HCT116 (cell line): ENCODE data around the gene MBNL2.

Experiments used
- CEBPB ChIP-seq: IDR thresholded peaks from 2 replicates; pipeline ENCODE4 v1.6.1; 2012; ENCODE audit warnings: low read depth
- RAD21 ChIP-seq: IDR thresholded peaks from 2 replicates; pipeline ENCODE4 v1.6.1; 2012; ENCODE audit warnings: low read depth, mild to moderate bottlenecking
- SIN3A ChIP-seq: IDR thresholded peaks from 2 replicates; pipeline ENCODE4 v1.6.1; 2012; ENCODE audit warnings: low read depth
- YY1 ChIP-seq: IDR thresholded peaks from 2 replicates; pipeline ENCODE4 v1.6.1; 2011; ENCODE audit warnings: low read length, low read depth, moderate library complexity, mild to moderate bottlenecking; ENCODE audit not compliant: insufficient replicate concordance; ENCODE audit errors: extremely low read depth
- ZNF274 ChIP-seq: fragments of 200-500 bp; sonication (Bioruptor generic); IDR thresholded peaks from 2 replicates; pipeline ENCODE4 v1.6.1; 2014; ENCODE audit warnings: mild to moderate bottlenecking, low read depth, low read length, inconsistent platforms
- TF ChIP-seq, protein P1 (sequence below), 3 experiments: fragments of 200-600 bp in 1 of 3; sonication (generic) in 1 of 3; IDR thresholded peaks in 2 of 3; conservative IDR thresholded peaks in 1 of 3; 2 replicates each; pipeline ENCODE4 v1.5.1; 2012 to 2017; ENCODE audit warnings: low read depth in 2 of 3, low read length in 2 of 3, antibody characterized with exemption in 1 of 3, borderline replicate concordance in 1 of 3, control low read depth in 1 of 3, mild to moderate bottlenecking in 1 of 3, mixed read lengths in 1 of 3, mixed run types in 1 of 3, moderate library complexity in 1 of 3; ENCODE audit not compliant: insufficient read depth in 1 of 3
- TF ChIP-seq, protein P2 (sequence below): IDR thresholded peaks from 2 replicates; pipeline ENCODE4 v1.6.1; 2012
- TF ChIP-seq, protein P3 (sequence below): IDR thresholded peaks from 2 replicates; pipeline ENCODE4 v1.6.1; 2011; ENCODE audit warnings: mild to moderate bottlenecking, low read length, moderate library complexity; ENCODE audit not compliant: insufficient replicate concordance; ENCODE audit errors: extremely low read depth

DNA sequence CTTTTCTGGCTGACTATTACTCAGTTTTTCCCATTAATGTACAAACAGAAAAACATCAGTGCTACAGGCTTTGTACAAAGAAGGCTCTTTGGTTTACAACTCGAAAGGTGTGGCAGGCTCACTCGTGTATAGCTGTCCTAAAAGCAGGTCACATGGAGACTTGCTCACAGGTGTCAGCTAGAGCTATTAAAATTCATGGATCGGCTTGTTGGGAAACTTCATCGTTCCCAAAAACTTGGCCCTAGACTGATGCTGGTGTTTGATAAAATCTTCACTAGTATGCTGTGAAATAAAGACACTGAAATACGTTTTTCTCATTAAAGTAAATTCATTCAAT lies 64.9 kb downstream of the MBNL2 start:
- TF ChIP-seq ZNF274 (no peak), SIN3A (no peak), RAD21 (no peak), CEBPB (no peak), YY1 (no peak)
- TF ChIP-seq, protein P1, sequence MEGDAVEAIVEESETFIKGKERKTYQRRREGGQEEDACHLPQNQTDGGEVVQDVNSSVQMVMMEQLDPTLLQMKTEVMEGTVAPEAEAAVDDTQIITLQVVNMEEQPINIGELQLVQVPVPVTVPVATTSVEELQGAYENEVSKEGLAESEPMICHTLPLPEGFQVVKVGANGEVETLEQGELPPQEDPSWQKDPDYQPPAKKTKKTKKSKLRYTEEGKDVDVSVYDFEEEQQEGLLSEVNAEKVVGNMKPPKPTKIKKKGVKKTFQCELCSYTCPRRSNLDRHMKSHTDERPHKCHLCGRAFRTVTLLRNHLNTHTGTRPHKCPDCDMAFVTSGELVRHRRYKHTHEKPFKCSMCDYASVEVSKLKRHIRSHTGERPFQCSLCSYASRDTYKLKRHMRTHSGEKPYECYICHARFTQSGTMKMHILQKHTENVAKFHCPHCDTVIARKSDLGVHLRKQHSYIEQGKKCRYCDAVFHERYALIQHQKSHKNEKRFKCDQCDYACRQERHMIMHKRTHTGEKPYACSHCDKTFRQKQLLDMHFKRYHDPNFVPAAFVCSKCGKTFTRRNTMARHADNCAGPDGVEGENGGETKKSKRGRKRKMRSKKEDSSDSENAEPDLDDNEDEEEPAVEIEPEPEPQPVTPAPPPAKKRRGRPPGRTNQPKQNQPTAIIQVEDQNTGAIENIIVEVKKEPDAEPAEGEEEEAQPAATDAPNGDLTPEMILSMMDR (IDR thresholded peaks at IDR 0.05 in 2 of 3, conservative IDR thresholded peaks at IDR 0.05 in 1 of 3; ENCODE audit: borderline replicate concordance in 1 of 3, insufficient read depth in 1 of 3, low read depth in 2 of 3, low read length in 2 of 3), result no peak
- TF ChIP-seq, protein P2, sequence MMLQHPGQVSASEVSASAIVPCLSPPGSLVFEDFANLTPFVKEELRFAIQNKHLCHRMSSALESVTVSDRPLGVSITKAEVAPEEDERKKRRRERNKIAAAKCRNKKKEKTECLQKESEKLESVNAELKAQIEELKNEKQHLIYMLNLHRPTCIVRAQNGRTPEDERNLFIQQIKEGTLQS, result no peak
- TF ChIP-seq, protein P3, sequence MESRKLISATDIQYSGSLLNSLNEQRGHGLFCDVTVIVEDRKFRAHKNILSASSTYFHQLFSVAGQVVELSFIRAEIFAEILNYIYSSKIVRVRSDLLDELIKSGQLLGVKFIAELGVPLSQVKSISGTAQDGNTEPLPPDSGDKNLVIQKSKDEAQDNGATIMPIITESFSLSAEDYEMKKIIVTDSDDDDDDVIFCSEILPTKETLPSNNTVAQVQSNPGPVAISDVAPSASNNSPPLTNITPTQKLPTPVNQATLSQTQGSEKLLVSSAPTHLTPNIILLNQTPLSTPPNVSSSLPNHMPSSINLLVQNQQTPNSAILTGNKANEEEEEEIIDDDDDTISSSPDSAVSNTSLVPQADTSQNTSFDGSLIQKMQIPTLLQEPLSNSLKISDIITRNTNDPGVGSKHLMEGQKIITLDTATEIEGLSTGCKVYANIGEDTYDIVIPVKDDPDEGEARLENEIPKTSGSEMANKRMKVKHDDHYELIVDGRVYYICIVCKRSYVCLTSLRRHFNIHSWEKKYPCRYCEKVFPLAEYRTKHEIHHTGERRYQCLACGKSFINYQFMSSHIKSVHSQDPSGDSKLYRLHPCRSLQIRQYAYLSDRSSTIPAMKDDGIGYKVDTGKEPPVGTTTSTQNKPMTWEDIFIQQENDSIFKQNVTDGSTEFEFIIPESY, result no peak
